ENCODE measurements around the gene UNC80.

UNC80 gene

DNA sequence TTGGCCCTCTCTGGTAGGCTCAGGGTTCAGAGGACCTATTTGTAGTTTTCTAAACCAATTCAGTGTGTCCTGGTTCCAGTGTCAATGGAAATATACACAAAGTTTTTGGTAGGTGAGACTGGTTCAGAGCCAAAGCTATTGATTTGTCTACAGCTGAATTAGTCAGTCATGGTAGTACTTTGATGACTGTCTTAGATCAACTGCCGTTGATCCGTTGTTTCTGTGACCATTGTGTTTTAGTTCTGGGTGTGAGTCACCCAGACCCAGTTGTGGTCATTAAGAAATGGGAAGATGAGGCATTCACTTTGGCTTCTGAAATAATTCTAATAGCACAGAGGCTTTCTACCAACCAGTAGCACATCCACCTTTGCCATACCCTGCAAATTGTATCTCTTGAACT lies 214.8 kb downstream of the UNC80 start:
- Histone ChIP-seq H3K4me1 (ENCODE audit: low read depth, poor library complexity, severe bottlenecking) (no peaks in the 10 kb centered on the region), H3K27me3 (ENCODE audit: insufficient read depth, low read depth) (no peaks in the 10 kb centered on the region), H3K4me3 (IDR thresholded peaks at IDR 0.05; ENCODE audit: insufficient read depth, low read depth, low read length) (no peak overlapping the region), H3K27ac (no peak overlapping the region), H3K9ac (no peak overlapping the region), H3K4me2 (no peak overlapping the region), H4K20me1 (ENCODE audit: insufficient read depth) (no peaks in the 10 kb centered on the region), H2AFZ (ENCODE audit: low read depth) (no peak overlapping the region), H3K79me2 (ENCODE audit: insufficient read depth, low read depth) (no peaks in the 10 kb centered on the region), H3K36me3 (ENCODE audit: insufficient read depth) (no peaks in the 10 kb centered on the region)
- no peak for TF ChIP-seq CTCF (conservative IDR thresholded peaks at IDR 0.05; ENCODE audit: low read depth, low read length)

- Histone ChIP-seq H4K20me1 (ENCODE audit: insufficient read depth) (no peaks in the 10 kb centered on the region), H3K4me1 (ENCODE audit: low read depth, poor library complexity, severe bottlenecking) (no peaks in the 10 kb centered on the region), H3K4me3 (IDR thresholded peaks at IDR 0.05; ENCODE audit: insufficient read depth, low read depth, low read length) (no peak overlapping the region), H2AFZ (ENCODE audit: low read depth) (no peak overlapping the region), H3K36me3 (ENCODE audit: insufficient read depth) (no peaks in the 10 kb centered on the region), H3K79me2 (ENCODE audit: insufficient read depth, low read depth) (no peaks in the 10 kb centered on the region), H3K9ac (no peak overlapping the region), H3K27me3 (ENCODE audit: insufficient read depth, low read depth) (no peaks in the 10 kb centered on the region), H3K4me2 (no peak overlapping the region), H3K27ac (no peak overlapping the region)
- no peak for TF ChIP-seq CTCF (conservative IDR thresholded peaks at IDR 0.05; ENCODE audit: low read depth, low read length)
These were observed 216.4 kb downstream of the UNC80 start for GRCh38 chr2:209988010-209988409.

DNA sequence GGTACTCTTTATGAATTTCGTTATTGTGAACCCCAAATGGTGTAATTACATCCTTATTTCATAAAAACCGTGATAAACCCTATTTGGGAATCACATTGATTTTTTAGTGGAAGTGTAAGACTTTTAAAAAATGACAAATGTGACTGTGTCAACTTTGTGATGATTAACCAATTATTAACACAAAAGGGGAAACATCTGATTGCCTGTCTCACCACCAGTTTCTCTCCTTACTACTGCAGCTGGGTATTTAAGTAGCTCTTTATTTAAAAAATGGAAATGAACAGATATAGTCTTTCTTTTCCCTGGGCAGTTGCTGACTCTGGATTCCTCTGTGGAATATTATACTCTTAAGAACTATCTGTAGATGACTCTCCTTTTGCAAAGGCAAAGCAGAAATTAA lies 219.2 kb downstream of the UNC80 start:
- Histone ChIP-seq H2AFZ (ENCODE audit: low read depth) (no peak overlapping the region), H3K4me2 (no peak overlapping the region), H3K27me3 (ENCODE audit: insufficient read depth, low read depth) (no peaks in the 10 kb centered on the region), H3K36me3 (ENCODE audit: insufficient read depth) (no peaks in the 10 kb centered on the region), H4K20me1 (ENCODE audit: insufficient read depth) (no peaks in the 10 kb centered on the region), H3K4me3 (IDR thresholded peaks at IDR 0.05; ENCODE audit: insufficient read depth, low read depth, low read length) (no peak overlapping the region), H3K27ac (no peak overlapping the region), H3K79me2 (ENCODE audit: insufficient read depth, low read depth) (no peaks in the 10 kb centered on the region), H3K9ac (no peak overlapping the region), H3K4me1 (ENCODE audit: low read depth, poor library complexity, severe bottlenecking) (no peaks in the 10 kb centered on the region)
- no peak for TF ChIP-seq CTCF (conservative IDR thresholded peaks at IDR 0.05; ENCODE audit: low read depth, low read length)

- no peaks in the 10 kb centered on the region for H3K4me1 ChIP-seq (ENCODE audit: low read depth, poor library complexity, severe bottlenecking)
- no peak overlapping the region for H3K4me2 ChIP-seq
- no peaks in the 10 kb centered on the region for H3K27me3 ChIP-seq (ENCODE audit: insufficient read depth, low read depth)
- no peak overlapping the region for H2AFZ ChIP-seq (ENCODE audit: low read depth)
- H3K4me3 ChIP-seq (IDR thresholded peaks at IDR 0.05; ENCODE audit: insufficient read depth, low read depth, low read length), result no peak overlapping the region
- no peak overlapping the region for H3K9ac ChIP-seq
- no peak for TF ChIP-seq CTCF (conservative IDR thresholded peaks at IDR 0.05; ENCODE audit: low read depth, low read length)
- no peak overlapping the region for H3K27ac ChIP-seq
- no peaks in the 10 kb centered on the region for H4K20me1 ChIP-seq (ENCODE audit: insufficient read depth)
- H3K79me2 ChIP-seq (ENCODE audit: insufficient read depth, low read depth), result no peaks in the 10 kb centered on the region
- H3K36me3 ChIP-seq (ENCODE audit: insufficient read depth), result no peaks in the 10 kb centered on the region
These were observed 222.3 kb downstream of the UNC80 start for GRCh38 chr2:209993968-209994367.

GRCh38 chr2:209998596-209998995 lies 227.0 kb downstream of the UNC80 start:
- H2AFZ ChIP-seq (ENCODE audit: low read depth), result no peak overlapping the region
- no peak for TF ChIP-seq CTCF (conservative IDR thresholded peaks at IDR 0.05; ENCODE audit: low read depth, low read length)
- H3K4me1 ChIP-seq (ENCODE audit: low read depth, poor library complexity, severe bottlenecking), result peaks cover 10% of the 10 kb centered on the region
- H3K4me2 ChIP-seq, result no peak overlapping the region
- no peaks in the 10 kb centered on the region for H3K27me3 ChIP-seq (ENCODE audit: insufficient read depth, low read depth)
- H4K20me1 ChIP-seq (ENCODE audit: insufficient read depth), result no peaks in the 10 kb centered on the region
- no peak overlapping the region for H3K27ac ChIP-seq
- peaks cover 13% of the 10 kb centered on the region for H3K79me2 ChIP-seq (ENCODE audit: insufficient read depth, low read depth)
- H3K4me3 ChIP-seq (IDR thresholded peaks at IDR 0.05; ENCODE audit: insufficient read depth, low read depth, low read length), result no peak overlapping the region
- H3K36me3 ChIP-seq (ENCODE audit: insufficient read depth), result no peaks in the 10 kb centered on the region
- H3K9ac ChIP-seq, result no peak overlapping the region
